Astrocyte of the spinal cord (primary cell): ENCODE data around the gene LTB4R2.

Experiments
- DNase-seq: peaks from one replicate; pipeline ENCODE4 v3.0.0; 2011; ENCODE audit warnings: low read depth, low spot score
- H3K4me3 ChIP-seq: 2 replicates; pipeline ENCODE4 v1.5.1; 2011; ENCODE audit warnings: low read depth, mild to moderate bottlenecking, low read length, moderate library complexity
- CTCF ChIP-seq: IDR thresholded peaks from 2 replicates; pipeline ENCODE4 v1.5.1; 2012; ENCODE audit warnings: low read depth, mild to moderate bottlenecking, low read length, inconsistent platforms
- in situ Hi-C: cut with HindIII; loops from 2 replicates; pipeline ENCODE4 v1.10.0; 2017; ENCODE audit warnings: low sequenced_read_pairs

Gene LTB4R2

GRCh38 chr14:24274101-24274543 is 35.8 kb upstream of the LTB4R2 start:
- DNase-seq = no peak
- in situ Hi-C loops = no loop called here

GRCh38 chr14:24277071-24277470 is 32.9 kb upstream of the LTB4R2 start:
- in situ Hi-C loops = no loop called here
- TF ChIP-seq CTCF = no peak
- no peak for DNase-seq
- no peak overlapping the region for H3K4me3 ChIP-seq

More at GRCh38 chr14:24274101-24274543, 35.8 kb upstream of the LTB4R2 start:
- TF ChIP-seq CTCF = no peak
- H3K4me3 ChIP-seq = no peak overlapping the region

GRCh38 chr14:24277606-24278321 is 32.2 kb upstream of the LTB4R2 start:
- no peak for TF ChIP-seq CTCF
- in situ Hi-C loops = no loop called here
- no peak overlapping the region for H3K4me3 ChIP-seq
- no peak for DNase-seq

GRCh38 chr14:24278424-24278823 is 31.5 kb upstream of the LTB4R2 start:
- H3K4me3 ChIP-seq = no peak overlapping the region
- in situ Hi-C loops = no loop called here
- DNase-seq = no peak
- no peak for TF ChIP-seq CTCF

GRCh38 chr14:24279301-24280186 is 30.4 kb upstream of the LTB4R2 start:
- in situ Hi-C loops = no loop called here
- no peak for DNase-seq
- TF ChIP-seq CTCF = no peak
- no peak overlapping the region for H3K4me3 ChIP-seq

GRCh38 chr14:24280797-24281460 is 29.0 kb upstream of the LTB4R2 start:
- no peak overlapping the region for H3K4me3 ChIP-seq
- no peak for DNase-seq
- in situ Hi-C loops = no loop called here
- TF ChIP-seq CTCF = no peak
